COR-L47 (cell line): ENCODE measurements around the gene LBHD1.
"Not testable (repeated sequence)": the region's sequence is repeated elsewhere in the genome, so short reads cannot be mapped to it uniquely, and the experiment has no call there.

Experiments
- DNase-seq: peaks from one replicate; lab custom pipeline; 2025; lab: John Stamatoyannopoulos, UW

LBHD1 gene

DNA sequence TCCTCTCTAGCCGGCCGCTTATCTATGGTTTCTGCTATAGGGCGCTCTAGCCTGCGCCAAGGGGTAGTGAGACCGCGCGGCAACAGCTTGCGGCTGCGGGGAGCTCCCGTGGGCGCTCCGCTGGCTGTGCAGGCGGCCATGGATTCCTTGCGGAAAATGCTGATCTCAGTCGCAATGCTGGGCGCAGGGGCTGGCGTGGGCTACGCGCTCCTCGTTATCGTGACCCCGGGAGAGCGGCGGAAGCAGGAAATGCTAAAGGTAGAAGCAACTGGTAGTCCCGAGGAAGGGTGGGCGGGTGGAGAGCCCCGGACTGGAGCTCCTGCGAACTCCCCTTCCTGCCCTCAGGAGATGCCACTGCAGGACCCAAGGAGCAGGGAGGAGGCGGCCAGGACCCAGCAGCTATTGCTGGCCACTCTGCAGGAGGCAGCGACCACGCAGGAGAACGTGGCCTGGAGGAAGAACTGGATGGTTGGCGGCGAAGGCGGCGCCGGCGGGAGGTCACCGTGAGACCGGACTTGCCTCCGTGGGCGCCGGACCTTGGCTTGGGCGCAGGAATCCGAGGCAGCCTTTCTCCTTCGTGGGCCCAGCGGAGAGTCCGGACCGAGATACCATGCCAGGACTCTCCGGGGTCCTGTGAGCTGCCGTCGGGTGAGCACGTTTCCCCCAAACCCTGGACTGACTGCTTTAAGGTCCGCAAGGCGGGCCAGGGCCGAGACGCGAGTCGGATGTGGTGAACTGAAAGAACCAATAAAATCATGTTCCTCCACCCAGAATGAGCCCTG is at the start of gene LBHD1, which contains the start of gene UQCC3:
TSS of gene LBHD1 (minus strand) at position 660 of the 782 bp plus-strand sequence. CDS start 2,236 bp downstream, outside the sequence.
TSS of gene UQCC3 (plus strand) at position 66 of the 782 bp plus-strand sequence. CDS start at position 139, 73 bp downstream.
- DNase-seq, result peak; percentile 87

DNA sequence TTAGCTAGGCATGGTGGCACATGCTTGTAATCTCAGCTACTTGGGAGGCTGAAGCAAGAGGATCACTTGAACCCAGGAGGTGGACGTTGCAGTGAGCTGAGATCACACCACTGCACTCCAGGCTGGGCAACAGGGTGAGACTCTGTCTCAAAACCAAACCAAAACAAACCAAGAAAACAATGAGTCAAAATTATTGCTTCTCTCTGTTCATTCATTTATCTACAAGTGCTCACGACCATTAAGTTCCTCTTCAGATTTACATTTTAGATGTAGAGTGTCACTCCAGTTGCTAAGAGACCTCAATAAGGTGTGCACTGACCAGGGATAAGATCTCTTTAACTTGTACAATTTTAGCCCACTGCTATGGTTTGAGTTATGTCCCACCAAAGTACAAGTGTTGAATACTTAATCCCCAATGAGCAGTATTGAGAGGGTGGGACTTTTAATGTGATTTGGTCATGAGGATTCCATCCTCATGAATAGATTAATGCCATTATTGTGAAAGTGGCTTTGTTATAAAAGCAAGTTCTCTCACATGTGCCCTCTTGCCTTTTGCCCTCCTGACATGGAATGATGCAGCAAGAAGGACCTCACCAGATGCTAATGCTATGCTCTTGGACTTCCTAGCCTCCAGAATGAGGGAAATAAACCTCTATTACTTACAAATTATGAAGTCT is 47.4 kb upstream of the LBHD1 start:
- DNase-seq, result no peak

- no peak for DNase-seq
Observed at GRCh38 chr11:62716816-62717215, 44.7 kb upstream of the LBHD1 start.

GRCh38 chr11:62716206-62716605 is 44.1 kb upstream of the LBHD1 start:
- no peak for DNase-seq

DNA sequence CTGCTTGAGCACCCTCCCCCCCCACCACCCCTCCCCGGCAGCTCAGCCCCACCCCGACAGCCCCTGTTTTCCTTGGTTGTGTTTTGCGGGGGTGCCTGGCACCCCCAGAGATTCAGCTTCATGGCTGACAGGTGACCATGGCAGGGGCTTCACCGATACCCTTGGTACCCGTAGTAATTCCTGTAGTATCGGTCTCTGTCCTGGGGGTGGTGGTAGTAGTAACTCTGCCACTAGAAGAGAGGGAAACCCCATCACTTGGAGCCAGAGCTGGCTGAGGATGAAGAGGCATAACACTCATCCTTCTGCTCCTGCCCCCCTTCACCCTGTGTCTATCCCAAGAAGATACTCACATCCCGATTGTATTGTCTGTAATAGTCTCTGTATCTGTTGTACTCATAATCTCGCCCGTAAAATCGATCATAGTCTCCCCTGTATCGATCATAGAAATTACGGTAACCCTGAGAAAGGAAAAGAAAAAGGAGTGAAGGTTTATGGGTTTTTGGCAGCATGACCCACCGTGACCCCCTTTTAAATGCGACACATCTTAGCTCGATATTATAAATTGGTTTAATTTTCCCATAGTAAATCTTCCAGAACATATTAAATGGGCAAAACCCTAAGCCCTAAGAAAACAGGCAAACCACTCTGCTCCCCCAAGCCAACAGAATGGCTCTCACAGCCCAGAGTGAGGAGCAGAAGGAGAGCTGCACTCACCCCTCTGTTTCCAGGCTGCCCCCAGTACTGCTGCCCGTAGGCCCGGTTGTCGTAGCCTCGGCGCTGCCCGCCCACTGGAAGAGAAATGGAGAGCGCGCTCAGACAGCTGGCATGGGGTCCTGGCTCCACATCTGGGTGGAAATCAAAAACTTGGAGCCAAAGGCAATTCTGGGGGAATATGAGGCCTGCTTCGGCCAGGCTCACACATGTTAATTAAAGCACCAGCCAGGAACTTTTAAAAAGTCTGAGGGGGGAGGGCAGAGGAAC is 43.4 kb upstream of the LBHD1 start:
- no peak for DNase-seq

- no peak for DNase-seq
Observed at GRCh38 chr11:62713343-62713742, 41.3 kb upstream of the LBHD1 start.

DNA sequence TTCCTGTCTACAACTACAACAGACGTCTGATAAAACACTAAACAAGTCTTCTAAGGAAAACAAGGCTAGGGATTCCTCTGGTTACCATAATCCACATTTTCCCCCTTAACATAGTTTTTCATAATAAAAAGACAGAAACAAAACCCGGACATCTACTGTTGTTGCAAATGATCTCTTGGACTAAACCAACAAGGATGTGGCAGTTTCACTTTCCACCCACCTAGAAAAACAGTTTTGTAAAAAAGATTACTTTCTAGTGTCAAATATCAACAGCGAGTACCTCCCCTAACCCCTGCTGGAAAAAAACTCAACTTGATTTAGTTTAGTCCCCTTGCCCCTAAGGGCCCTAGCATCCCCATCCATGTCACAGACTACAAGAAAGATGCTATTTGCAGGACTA is 40.8 kb upstream of the LBHD1 start:
- no peak for DNase-seq

DNA sequence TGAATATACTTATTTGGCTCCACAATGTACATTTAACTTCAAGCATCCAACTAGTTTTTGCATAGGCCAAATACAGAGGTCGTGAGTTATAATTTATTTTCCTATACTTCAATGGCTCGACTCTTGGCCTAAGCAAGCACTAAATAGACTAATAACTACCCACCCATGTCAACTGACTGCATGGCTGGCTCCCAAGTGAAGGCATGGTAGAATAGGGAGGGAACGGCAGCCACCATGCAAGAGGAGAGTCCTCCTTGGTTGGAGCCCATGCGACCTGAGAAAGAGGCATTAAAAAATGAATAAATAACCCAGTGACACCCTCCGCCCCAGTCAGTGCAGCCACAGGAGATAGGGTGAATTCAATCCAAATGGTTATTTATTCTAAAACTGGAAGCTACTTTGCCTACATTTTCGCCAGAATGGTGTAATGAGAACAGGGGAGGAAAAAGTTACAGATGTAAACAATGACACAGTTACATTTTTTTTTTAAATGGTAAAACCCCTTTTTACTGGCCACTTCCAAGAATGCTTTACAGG is 40.3 kb upstream of the LBHD1 start:
- no peak for DNase-seq

GRCh38 chr11:62710001-62710345 is 37.9 kb upstream of the LBHD1 start:
- no peak for DNase-seq

- peak; percentile 99 for DNase-seq
Observed at GRCh38 chr11:62709247-62710000, 37.4 kb upstream of the LBHD1 start.

- peak; percentile 59 for DNase-seq
Observed at GRCh38 chr11:62708793-62709192, 36.7 kb upstream of the LBHD1 start.

GRCh38 chr11:62708392-62708791 is 36.3 kb upstream of the LBHD1 start:
- DNase-seq, result no peak

DNA sequence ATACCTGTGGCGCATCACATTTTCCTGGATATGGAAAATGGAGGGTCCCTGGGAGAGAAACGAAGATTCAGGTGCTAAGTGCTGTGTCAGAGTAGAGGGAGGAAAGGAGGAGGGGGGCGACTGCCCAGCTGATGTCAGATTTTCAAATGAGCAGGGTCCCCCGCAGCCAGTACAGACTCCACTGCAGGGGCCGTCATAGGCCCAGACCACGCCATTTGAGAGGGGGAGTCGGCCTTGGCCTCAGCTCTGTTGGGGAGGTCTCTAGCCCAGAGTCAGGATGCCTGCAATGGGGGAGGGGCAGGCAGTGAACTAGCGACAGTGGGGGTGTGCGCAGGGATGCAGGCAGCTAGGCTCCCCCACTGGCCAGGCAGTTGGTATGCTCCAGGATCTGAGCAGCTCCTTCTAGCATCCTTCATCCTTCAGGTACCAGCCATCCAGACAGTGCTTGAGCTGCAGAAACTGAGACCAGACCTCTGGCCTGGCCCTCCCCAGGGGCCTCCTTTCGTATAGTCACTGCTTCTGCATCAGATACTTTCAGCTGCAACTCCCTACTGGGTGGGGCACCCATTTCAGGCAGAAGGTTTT is 35.3 kb upstream of the LBHD1 start, which contains the start of the genes BSCL2 and GNG3:
TSS of gene BSCL2 (minus strand) at position 148 of the 585 bp plus-strand sequence. CDS start 229 bp downstream, outside the sequence.
TSS of gene GNG3 (plus strand) at position 400 of the 585 bp plus-strand sequence. CDS start 620 bp downstream, outside the sequence.
- DNase-seq, result no peak

GRCh38 chr11:62706850-62707247 is 34.8 kb upstream of the LBHD1 start:
- DNase-seq, result no peak

- DNase-seq, result peak; percentile 98
Observed at GRCh38 chr11:62705880-62706849, 34.1 kb upstream of the LBHD1 start.

DNA sequence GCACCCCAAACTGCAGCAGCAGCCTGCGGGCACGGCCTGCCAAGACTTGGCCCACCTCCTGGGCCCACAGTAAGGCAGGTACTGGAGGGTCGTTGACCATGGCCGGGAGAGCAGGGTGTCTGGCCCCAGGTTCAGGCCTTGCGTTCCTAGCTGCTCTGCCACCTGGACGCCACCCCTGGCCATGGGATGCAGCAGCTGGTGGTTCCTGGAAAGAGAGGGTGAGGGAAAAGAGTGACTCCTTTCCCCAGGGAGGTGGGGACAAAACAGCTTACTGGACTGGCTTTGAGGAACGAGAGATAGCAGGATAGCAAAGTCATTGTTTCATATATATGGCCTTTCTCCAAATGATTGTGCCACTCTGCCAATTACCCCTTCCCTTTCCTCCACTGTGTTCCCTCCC is 33.3 kb upstream of the LBHD1 start:
- peak; percentile 36 for DNase-seq

DNA sequence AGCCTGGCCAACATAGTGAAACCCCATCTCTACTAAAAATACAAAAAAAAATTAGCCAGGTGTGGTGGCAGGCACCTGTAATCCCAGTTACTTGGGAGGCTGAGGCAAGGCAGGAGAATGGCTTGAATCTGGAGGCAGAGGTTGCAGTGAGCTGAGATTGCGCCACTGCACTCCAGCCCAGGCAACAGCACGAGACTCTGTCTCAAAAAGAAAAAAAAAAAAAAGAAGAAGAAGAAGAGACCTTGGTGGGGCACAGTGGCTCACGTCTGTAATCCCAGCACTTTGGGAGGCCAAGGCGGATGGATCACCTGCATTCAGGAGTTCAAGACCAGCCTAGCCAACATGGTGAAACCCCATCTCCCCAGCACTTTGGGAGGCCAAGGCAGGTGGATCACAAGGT is 31.9 kb upstream of the LBHD1 start:
- DNase-seq, result not testable (repeated sequence)

DNA sequence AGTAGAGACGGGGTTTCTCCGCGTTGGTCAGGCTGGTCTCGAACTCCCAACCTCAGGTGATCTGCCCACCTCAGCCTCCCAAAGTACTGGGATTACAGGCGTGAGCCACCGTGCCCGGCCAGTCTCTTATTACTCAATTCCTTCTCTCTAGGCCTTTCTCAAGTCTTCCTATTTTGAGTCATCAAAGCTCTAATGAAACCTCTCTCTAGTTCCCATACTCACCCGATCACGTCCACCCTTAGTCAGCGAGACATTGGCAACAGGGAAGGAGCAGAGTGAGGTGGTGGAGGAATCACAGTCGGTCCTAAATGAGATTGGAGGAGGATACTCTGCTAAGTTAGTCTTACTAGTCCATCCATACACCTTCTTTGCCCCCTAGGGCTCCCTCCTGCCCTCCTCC is 30.2 kb upstream of the LBHD1 start:
- DNase-seq, result no peak

DNA sequence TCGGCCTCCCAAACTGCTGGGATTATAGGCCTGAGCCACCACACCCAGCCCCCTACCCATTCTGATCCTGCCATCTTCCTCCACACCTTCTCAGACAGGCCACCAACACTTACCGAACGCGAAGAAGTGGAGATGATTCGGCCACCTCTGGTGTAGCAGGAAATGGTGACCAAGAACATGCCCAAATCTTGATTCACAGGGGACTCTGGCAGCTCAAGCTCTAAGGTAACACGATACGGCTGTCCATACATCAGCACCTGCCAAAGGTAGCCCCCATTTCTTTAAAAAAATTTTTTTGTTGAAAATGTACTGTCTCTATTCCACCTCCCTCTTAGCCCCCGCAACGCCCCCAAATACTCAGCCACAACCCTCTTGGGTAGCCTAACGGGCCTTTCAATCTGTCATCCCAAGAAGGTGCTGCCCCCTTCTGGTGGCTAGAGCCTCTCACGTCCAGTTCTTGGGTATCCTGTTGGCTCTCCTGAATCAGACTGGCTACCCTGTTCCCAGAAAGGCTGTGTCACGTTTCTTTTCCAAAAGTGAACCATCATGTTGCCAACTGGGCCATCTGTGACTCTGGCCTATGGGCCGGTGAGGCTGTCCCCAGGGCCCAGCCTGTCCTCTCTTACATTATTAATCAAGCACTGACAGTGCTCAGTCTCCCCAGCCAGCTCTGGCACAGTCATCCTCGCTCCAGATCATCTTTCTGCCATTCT is 22.5 kb upstream of the LBHD1 start:
- peak; percentile 43 for DNase-seq
